HEK293 (cell line): ENCODE results near the gene NCK2.

Source experiments
- CTCF ChIA-PET: fragments of 350-600 bp; formaldehyde crosslinking; extraction: SDS; loops from one replicate; lab custom pipeline; 2021; ENCODE audit warnings: antibody characterized with exemption; lab: Yijun Ruan, JAX
- POLR2A ChIA-PET: fragments of 300-600 bp; formaldehyde crosslinking; extraction: SDS; loops from one replicate; lab custom pipeline; 2020; ENCODE audit warnings: antibody characterized with exemption, inconsistent platforms; lab: Yijun Ruan, JAX
- H3K27ac ChIP-seq: fragments of 200-500 bp; sonication (Bioruptor generic); 2 replicates; pipeline ENCODE4 v1.5.1; 2014; ENCODE audit warnings: low read depth, low read length, control low read depth, inconsistent platforms; ENCODE audit errors: extremely low read depth
- H3K36me3 ChIP-seq, 2 experiments: fragments of 200-500 bp in 1 of 2; sonication (Bioruptor generic) in 1 of 2; 1 replicate in 1 of 2; 2 replicates in 1 of 2; pipeline ENCODE4 v1.5.1; 2014 to 2017; ENCODE audit warnings: inconsistent platforms in 2 of 2, low read length in 2 of 2; ENCODE audit not compliant: control insufficient read depth in 2 of 2, insufficient read depth in 1 of 2
- H3K4me1 ChIP-seq: fragments of 200-500 bp; sonication (Bioruptor generic); 2 replicates; pipeline ENCODE4 v1.5.1; 2014; ENCODE audit warnings: mild to moderate bottlenecking, low read length, inconsistent platforms; ENCODE audit not compliant: control insufficient read depth, insufficient read depth
- H3K4me3 ChIP-seq: 2 replicates; pipeline ENCODE4 v1.5.1; 2011; ENCODE audit warnings: low read depth, mild to moderate bottlenecking, control low read depth, low read length, moderate library complexity
- H3K9me3 ChIP-seq: fragments of 200-500 bp; sonication (Bioruptor generic); 2 replicates; pipeline ENCODE4 v1.5.1; 2014; ENCODE audit warnings: low read depth, low read length, inconsistent platforms; ENCODE audit not compliant: control insufficient read depth, insufficient read depth
- IKZF3 ChIP-seq: fragments of 450-650 bp; IDR thresholded peaks from 2 replicates; pipeline ENCODE4 v1.5.0; 2018; ENCODE audit warnings: missing biosample characterization, mild to moderate bottlenecking, missing genetic modification characterization, moderate library complexity
- INSM2 ChIP-seq: fragments of 450-650 bp; formaldehyde crosslinking; IDR thresholded peaks from 2 replicates; pipeline ENCODE4 v1.5.1; 2016; ENCODE audit warnings: missing biosample characterization, missing genetic modification characterization
- PRDM1 ChIP-seq: fragments of 450-650 bp; formaldehyde crosslinking; IDR thresholded peaks from 2 replicates; pipeline ENCODE4; 2016; ENCODE audit warnings: missing biosample characterization, missing genetic modification characterization
- PRDM2 ChIP-seq: fragments of 450-650 bp; formaldehyde crosslinking; IDR thresholded peaks from 2 replicates; pipeline ENCODE4 v1.5.1; 2016; ENCODE audit warnings: missing biosample characterization, missing genetic modification characterization, borderline replicate concordance
- REST ChIP-seq: fragments of 450-650 bp; formaldehyde crosslinking; IDR thresholded peaks from 2 replicates; pipeline ENCODE4 v1.5.1; 2016; ENCODE audit warnings: missing biosample characterization, missing genetic modification characterization
- SALL2 ChIP-seq: fragments of 450-650 bp; formaldehyde crosslinking; IDR thresholded peaks from 2 replicates; pipeline ENCODE4 v1.5.0; 2017; ENCODE audit warnings: missing biosample characterization, mild to moderate bottlenecking, missing genetic modification characterization, borderline replicate concordance
- WT1 ChIP-seq: fragments of 450-650 bp; formaldehyde crosslinking; IDR thresholded peaks from 2 replicates; pipeline ENCODE4 v1.5.1; 2016; ENCODE audit warnings: missing biosample characterization, missing genetic modification characterization
- ZBTB21 ChIP-seq: fragments of 450-650 bp; formaldehyde crosslinking; IDR thresholded peaks from 2 replicates; pipeline ENCODE4 v1.5.1; 2017; ENCODE audit warnings: missing biosample characterization, missing genetic modification characterization
- ZBTB26 ChIP-seq: fragments of 450-650 bp; formaldehyde crosslinking; optimal IDR thresholded peaks from 2 replicates; pipeline ENCODE3; 2016; ENCODE audit warnings: missing biosample characterization, mild to moderate bottlenecking, missing genetic modification characterization
- ZBTB48 ChIP-seq: fragments of 450-650 bp; formaldehyde crosslinking; IDR thresholded peaks from 2 replicates; pipeline ENCODE4 v1.5.1; 2016; ENCODE audit warnings: missing biosample characterization, missing genetic modification characterization
- ZBTB7A ChIP-seq: fragments of 450-650 bp; formaldehyde crosslinking; IDR thresholded peaks from 2 replicates; pipeline ENCODE4 v1.5.1; 2016; ENCODE audit warnings: low read depth, missing biosample characterization, missing genetic modification characterization
- ZIC2 ChIP-seq: fragments of 450-650 bp; formaldehyde crosslinking; IDR thresholded peaks from 2 replicates; pipeline ENCODE4 v1.5.1; 2016; ENCODE audit warnings: missing biosample characterization, missing genetic modification characterization
- ZNF433 ChIP-seq: fragments of 450-650 bp; formaldehyde crosslinking; IDR thresholded peaks from 2 replicates; pipeline ENCODE4 v1.5.1; 2016; ENCODE audit warnings: missing biosample characterization, missing genetic modification characterization, low read depth
- ZNF571 ChIP-seq: fragments of 450-650 bp; formaldehyde crosslinking; IDR thresholded peaks from 2 replicates; pipeline ENCODE4 v1.5.0; 2017; ENCODE audit warnings: missing biosample characterization, missing genetic modification characterization
- ZNF600 ChIP-seq: fragments of 450-650 bp; formaldehyde crosslinking; IDR thresholded peaks from 2 replicates; pipeline ENCODE4 v1.5.1; 2016; ENCODE audit warnings: missing biosample characterization, missing genetic modification characterization
- ZNF623 ChIP-seq: fragments of 450-650 bp; formaldehyde crosslinking; IDR thresholded peaks from 2 replicates; pipeline ENCODE4 v1.5.1; 2016; ENCODE audit warnings: missing biosample characterization, missing genetic modification characterization
- ZNF664 ChIP-seq: fragments of 450-650 bp; formaldehyde crosslinking; IDR thresholded peaks from 2 replicates; pipeline ENCODE4 v1.5.1; 2016; ENCODE audit warnings: missing biosample characterization, missing genetic modification characterization
- ZNF776 ChIP-seq: fragments of 450-650 bp; formaldehyde crosslinking; IDR thresholded peaks from 2 replicates; pipeline ENCODE4 v1.5.0; 2017; ENCODE audit warnings: missing biosample characterization, missing genetic modification characterization, borderline replicate concordance
- ZNF830 ChIP-seq: fragments of 450-650 bp; IDR thresholded peaks from 2 replicates; pipeline ENCODE4 v1.5.0; 2018; ENCODE audit warnings: missing biosample characterization, missing genetic modification characterization, low read depth, mild to moderate bottlenecking, moderate library complexity

The NCK2 gene

GRCh38 chr2:105910497-105911238, 166.0 kb downstream of the NCK2 start:
- Histone ChIP-seq H3K9me3 (no peaks in the 10 kb centered on the region), H3K4me1 (no peaks in the 10 kb centered on the region), H3K27ac (no peak overlapping the region), H3K36me3 (no peaks in the 10 kb centered on the region), H3K4me3 (no peak overlapping the region)
- ChIA-PET CTCF (no interaction called here), POLR2A (no interaction called here)
- TF ChIP-seq ZBTB21 (tag by site-specific recombination) (no peak), ZNF664 (no peak), IKZF3 (tag by site-specific recombination) (no peak), WT1 (tag by site-specific recombination) (no peak), ZNF433 (tag by site-specific recombination) (no peak), PRDM2 (tag by site-specific recombination) (no peak), ZNF830 (tag by site-specific recombination) (no peak), ZNF623 (tag by site-specific recombination) (no peak), ZBTB7A (tag by site-specific recombination) (no peak), ZIC2 (no peak), PRDM1 (tag by site-specific recombination) (no peak), ZBTB26 (tag by site-specific recombination) (no peak), SALL2 (tag by site-specific recombination) (no peak), ZBTB48 (tag by site-specific recombination) (no peak), ZNF571 (tag by site-specific recombination) (no peak), ZNF776 (no peak), INSM2 (tag by site-specific recombination) (no peak), ZNF600 (tag by site-specific recombination) (no peak), REST (tag by site-specific recombination) (no peak)
